GM21390 (cell line): ENCODE data around the gene NOTCH3.

Experiments
- ATAC-seq: cut with Tn5 transposase; IDR thresholded peaks from one replicate; pipeline ENCODE4 v1.9.1; 2021; ENCODE audit not compliant: unreplicated experiment

The NOTCH3 gene

DNA sequence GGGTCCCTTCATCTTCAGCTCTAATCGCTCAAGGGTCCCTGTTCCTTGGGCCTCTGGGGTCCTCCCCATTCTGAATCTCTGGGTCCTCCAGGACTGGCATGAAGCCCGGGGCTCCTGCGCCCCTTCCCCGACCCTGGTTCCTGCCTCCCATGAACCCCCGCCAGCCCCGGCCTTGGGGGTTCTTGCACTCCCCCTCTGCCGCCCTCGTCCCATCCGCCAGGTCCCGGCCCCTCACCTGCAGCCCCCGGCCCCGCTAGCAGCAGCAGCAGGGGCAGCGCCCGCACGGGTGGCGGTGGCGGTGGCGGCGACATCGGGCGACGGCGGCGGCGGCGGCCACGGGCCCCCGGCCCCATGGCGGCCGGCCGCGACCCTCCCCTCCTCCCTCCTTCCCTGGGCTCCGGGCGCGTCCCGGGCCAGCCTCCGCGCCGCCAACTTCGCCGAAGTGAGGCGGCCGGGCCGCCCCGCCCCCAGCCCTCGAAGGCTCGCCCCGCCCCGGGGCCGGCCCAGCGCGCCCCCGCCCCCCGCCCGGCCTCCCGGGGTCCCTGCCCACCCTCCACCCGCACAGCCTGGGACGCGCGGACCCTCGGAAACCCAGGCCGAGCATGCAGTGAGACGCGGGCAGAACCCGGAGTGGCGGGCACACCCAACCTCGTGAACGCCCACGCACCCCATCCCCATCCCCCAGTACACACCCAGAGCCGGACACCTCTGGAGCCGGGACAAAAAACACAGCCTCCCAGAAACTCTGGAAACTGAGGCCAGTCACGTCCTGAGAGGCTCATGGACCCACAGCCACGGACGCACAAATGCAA is at the start of gene NOTCH3:
Gene NOTCH3, minus strand, starts transcription at position 443 of the 812 bp plus-strand sequence. Its CDS starts 90 bp downstream, at position 353.
- no peak for ATAC-seq

DNA sequence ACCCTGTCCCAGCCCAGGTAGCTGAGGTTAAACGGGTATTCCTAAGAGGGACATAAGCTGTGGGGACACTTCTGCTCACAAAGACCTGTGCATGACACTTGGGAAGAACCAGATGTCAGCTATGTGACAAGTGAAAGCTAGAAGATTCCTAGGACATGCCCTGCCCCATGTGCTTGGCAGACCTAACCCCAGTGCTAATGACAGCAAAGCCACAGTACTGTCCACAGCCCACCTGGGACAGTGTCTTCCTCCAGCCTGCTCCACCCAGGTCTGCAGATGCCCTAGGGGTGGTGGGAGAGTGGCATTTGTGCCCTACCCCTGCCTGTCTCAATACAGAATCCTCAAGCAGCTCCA is 49.8 kb upstream of the NOTCH3 start:
- no peak for ATAC-seq

DNA sequence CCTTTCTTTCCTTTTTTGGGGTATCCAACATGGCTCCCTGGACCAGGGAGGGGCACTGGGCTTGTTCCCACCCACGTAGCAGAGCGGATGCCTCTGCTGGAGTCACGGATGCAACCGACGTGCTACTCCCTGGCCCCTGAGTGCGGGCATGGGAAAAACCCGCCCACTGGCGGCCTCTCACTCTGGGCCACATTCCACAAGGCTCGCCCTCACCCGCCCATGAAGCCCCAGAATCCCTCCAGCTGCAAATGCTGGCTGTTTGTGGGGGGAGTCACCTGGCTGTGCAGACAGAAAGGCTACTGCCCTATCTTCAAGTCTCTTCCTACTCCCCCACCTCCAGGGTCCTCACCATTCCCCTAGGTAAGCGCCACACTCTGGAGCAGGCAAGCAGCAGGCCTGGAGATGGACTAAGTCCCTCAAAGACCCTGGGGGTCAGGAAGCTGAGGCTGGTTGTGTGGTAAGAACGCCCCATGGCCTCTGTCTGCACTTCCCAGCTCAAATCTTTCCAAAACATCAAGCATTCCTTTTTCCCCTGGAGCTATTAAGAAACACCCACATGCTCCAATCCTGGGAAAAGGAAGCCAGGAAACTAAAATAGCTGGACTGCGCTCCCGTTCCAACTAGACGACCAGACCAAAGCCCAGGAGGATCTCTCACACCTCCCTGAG is 49.3 kb upstream of the NOTCH3 start:
- no peak for ATAC-seq

DNA sequence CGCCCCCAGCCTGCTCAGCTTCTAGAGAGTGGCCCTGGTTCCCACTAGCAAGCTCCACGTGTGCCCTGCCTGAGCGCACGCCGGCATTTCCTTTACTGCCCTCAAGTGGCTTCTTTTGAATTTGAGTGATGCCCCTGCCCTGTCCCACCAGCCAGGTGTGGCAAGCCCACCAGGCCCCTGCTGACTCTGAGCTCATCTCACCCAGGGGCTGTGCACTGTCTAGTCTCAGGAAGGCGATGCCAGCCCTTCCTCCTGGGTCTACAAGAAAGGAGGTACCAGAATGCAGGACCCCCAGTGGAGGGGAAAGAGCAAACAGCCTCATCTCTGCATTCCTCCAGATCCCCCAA is 48.7 kb upstream of the NOTCH3 start:
- ATAC-seq: no peak

GRCh38 chr19:15248648-15249527 is 48.1 kb upstream of the NOTCH3 start:
- no peak for ATAC-seq

- no peak for ATAC-seq
Measured at GRCh38 chr19:15248106-15248505, 47.3 kb upstream of the NOTCH3 start.

DNA sequence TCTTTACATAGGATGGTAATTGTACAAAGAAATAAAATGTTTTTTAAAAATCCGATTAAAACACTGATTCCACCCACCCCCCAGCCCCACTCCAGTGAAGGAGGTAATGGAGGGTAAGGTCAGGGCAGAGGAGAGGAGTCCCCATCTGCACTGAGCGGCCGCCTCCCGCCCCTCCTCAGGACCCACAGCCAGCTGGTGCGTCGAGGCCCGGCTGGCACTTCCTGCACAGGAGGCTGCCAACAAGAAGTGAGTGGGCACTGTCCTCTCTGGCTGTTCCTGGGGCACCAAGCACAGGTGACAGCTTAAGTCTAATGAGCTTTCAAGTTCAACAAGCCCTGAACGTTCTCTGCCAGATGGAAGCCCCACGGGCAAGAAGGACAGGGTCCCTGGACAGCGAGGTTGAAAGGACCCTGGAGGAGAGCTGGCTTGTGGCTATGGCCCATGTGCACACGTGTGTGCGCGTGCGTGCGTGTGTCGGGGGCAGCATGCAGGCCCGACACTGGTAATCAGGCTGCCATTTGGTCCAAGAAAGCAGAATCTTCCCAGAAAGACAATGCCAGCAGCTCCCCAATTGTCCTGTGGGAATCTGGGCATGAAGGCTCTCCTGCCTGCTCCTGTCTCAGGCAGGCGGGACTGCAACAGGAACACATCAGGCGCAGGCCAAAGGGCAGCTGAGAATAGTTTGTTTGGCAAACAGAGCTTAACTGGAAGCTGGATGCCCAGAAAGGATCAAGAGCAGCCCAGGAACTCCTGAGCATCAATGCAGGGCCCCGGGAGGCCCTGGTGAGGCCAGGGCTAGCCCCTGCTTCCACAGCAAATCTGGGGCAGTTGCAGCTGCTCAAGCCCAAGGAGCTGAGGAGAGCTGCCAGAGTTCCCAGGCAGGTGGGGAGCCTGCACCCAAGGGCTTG is 46.6 kb upstream of the NOTCH3 start:
- no peak for ATAC-seq

DNA sequence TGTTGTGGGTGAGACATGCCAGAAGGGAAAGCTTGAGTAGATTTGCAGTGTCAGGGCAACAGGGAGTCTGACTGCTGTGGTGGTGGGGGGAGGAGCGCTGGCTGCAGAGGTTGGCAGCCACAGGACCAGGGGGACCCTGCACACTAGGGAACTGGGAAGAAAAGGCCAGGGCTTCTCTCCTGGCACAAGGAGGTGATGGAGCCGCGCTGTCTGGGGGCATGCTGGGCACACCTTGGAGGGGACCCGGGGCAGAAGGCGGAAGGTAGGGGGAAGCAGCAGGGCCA is 45.3 kb upstream of the NOTCH3 start:
- no peak for ATAC-seq

GRCh38 chr19:15245370-15246197 is 44.8 kb upstream of the NOTCH3 start:
- no peak for ATAC-seq

- ATAC-seq: no peak
Measured at GRCh38 chr19:15244808-15245207, 44.0 kb upstream of the NOTCH3 start.

DNA sequence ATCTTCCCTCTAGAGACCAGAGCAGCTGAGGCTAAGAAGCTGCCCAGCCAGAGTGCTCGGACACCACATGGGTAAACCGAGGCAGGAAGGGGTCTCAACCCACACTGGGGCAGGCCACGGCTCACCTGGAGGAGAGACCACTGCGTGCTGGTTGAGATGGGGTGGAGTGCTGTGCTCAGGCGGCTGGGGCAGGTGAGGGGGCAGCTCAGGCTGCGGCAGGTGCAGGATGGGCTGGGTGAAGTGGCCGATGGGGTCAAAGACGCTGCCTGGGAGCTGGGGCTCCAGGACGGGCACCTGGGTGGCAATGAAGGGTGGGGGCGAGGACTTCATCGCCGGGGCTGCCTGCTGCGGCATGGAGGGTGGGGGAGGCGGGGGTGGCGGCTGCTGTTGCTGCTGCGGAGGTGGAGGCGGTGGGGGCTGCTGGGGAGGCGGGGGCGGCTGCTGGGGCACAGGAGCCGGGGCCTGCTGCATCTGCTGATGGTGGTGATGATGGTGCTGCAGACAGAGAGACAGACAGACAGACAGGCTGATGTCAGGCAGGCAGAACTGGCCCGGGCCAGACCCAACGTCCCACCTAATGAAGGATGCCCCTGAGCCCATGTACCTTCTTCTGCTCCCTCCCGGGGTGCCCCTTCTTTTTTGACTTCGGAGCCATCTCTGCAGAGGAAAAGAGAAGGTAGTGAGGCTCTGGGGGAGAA is 43.5 kb upstream of the NOTCH3 start:
- ATAC-seq: no peak

DNA sequence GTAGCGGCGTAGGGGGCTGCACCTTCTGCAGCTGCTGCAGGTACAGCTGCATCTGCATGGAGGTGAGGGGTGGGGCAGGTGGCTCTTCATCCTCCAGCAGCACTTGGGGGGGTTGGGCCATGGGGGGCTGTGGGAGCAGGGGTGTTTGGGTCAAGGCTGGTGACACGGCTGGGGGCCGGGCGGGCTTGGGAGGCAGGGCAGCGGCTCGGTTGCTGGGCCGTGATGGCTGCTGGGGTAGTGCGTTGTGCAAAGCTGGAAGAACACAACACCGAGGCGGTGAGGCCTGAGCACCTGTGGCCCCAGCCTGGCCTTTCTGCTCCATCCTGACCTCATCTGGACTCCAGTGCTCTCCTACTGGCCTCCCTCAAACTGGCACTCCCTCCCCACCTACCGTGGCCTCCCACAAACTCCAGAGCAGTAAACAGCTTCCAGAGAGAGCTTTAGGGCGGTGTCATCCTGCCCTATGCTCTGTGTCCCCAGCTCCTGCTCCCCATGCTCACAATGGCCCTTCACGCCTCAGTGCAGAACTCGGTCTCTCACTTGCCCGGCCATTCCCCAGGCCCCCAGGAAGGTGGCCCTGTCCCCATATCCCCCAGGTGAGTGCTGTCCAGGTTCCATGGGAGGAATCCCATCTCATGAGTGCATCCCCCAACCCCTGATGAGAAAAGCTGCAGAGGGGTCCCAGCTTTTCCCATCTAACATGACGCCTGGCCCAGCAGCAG is 42.6 kb upstream of the NOTCH3 start:
- ATAC-seq: no peak

- ATAC-seq: no peak
Measured at GRCh38 chr19:15241259-15241910, 40.6 kb upstream of the NOTCH3 start.

DNA sequence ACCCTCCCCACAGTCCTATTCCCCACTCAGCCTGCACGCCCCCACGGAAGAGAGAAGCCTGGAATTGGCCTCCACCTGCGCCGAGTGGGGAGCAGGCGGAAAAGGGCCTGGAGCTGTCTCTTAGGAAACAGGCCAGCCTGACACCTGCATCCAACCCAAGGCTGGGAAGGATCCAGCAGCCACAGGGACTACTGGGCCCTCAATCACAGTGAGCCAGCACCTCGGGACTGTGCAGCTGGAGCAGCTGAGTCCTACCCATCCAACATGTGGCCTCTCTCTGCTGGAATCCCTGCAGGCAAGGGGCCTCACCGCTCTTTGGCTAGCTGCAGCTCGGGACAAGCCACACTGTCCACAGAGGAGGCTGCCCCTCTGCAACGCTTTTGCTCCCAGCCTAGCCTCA is 39.7 kb upstream of the NOTCH3 start:
- ATAC-seq: no peak

DNA sequence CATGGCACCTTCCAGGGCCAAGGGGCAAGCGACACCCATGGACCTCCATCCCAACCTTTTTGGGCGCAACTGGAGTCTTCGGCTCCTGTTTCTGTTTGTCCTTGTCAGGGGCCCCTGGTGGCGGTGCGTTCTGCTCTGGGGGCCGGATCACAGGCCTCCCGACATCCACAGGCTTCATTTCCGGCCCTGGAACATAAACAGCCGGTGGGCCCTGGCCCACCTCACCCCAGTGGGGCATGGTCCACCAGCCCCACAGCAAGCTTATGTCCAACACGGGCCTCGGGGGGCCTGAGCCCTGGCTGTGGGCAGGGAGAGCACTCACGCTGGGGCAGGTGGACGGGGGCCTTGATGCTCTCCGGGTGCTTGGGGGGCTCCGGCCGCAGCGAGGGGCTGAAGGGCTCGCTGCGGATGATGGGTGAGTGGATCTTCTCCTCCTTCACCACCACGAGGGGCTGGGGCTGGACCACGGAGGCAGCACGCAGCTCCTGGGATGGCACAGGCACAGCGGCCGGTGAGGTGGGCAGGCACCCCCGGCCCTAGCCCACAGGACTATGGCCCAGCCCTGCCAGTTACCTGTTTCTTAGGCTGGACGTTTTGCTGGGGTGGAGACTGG is 38.6 kb upstream of the NOTCH3 start:
- ATAC-seq: no peak

DNA sequence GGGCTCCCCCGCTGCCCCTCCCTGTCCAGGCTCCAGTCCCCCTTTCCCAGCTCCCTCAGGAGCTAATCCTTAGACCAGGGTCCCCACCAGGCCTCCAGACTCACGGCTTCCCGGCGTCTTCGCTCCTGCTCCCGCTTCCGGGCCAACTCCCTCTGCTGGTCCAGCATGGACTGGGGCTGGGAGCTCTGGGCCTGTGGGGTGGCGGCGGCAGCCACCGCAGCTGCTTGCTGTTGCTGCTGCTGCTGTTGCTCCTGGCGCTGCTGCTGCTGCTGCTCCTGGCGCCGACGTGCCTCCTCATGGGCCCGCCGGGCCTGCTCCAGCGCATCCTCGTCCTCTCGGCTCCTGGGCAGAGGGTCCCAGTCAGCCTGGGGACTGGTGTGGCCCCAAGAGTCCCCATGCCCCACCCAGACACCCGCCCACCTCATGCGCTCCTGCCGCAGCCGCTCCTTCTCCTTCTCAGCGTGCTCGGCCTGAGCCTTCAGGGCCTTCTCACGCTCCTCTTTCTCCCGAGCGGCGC is 37.9 kb upstream of the NOTCH3 start:
- ATAC-seq: no peak

GRCh38 chr19:15237759-15238638 is 37.2 kb upstream of the NOTCH3 start:
- ATAC-seq: no peak
